Neural crest cell (in vitro differentiated cells): ENCODE data around the gene EIF3F. TPM values are rescaled to one million over a fixed set of nuclear protein-coding genes. Genes with fewer than 3 reads are reported as not detected.
A peak's percentile ranks its signal among the peaks of the same experiment; 100 is the strongest.

Experiments used
- DNase-seq: peaks from one replicate; pipeline ENCODE4 v3.0.0; 2021; ENCODE audit warnings: low read depth, mixed read lengths, low spot score
- H3K27ac Mint-ChIP-seq: one replicate; pipeline ENCODE4 v1.8.0; 2021; ENCODE audit warnings: mild to moderate bottlenecking, mixed read lengths; ENCODE audit not compliant: unreplicated experiment
- H3K27me3 Mint-ChIP-seq: 2 replicates; pipeline ENCODE4 v1.8.0; 2021; ENCODE audit warnings: low read depth, mild to moderate bottlenecking, mixed read lengths
- H3K36me3 Mint-ChIP-seq: 2 replicates; pipeline ENCODE4 v1.8.0; 2021; ENCODE audit warnings: low read depth, mild to moderate bottlenecking, mixed read lengths
- H3K4me1 Mint-ChIP-seq: 2 replicates; pipeline ENCODE4 v1.8.0; 2021; ENCODE audit warnings: mixed read lengths
- H3K4me3 Mint-ChIP-seq: one replicate; pipeline ENCODE4 v1.8.0; 2021; ENCODE audit warnings: mild to moderate bottlenecking, mixed read lengths
- H3K9me3 Mint-ChIP-seq: 2 replicates; pipeline ENCODE4 v1.8.0; 2021; ENCODE audit warnings: mixed read lengths
- CTCF ChIP-seq: fragments of 200-600 bp; sonication (generic); conservative IDR thresholded peaks from 2 replicates; pipeline ENCODE4 v1.5.0; 2021; ENCODE audit warnings: antibody characterized with exemption, mild to moderate bottlenecking
- total RNA-seq: library from RNA; stranded (reverse); gene quantifications from 2 replicates; pipeline ENCODE4 v1.2.1, GENCODE V29; 2021

EIF3F gene
- total RNA-seq, 1 donor from 2014 or later, result 317 TPM

- no peaks in the 10 kb centered on the region for H3K4me1 Mint-ChIP-seq
- H3K27ac Mint-ChIP-seq, result no peak overlapping the region
- no peak for DNase-seq
- H3K36me3 Mint-ChIP-seq, result peaks cover 8% of the 10 kb centered on the region
- no peak overlapping the region for H3K4me3 Mint-ChIP-seq
- peaks cover 6% of the 10 kb centered on the region for H3K27me3 Mint-ChIP-seq
- H3K9me3 Mint-ChIP-seq, result no peaks in the 10 kb centered on the region
- TF ChIP-seq CTCF, result no peak
Measured at GRCh38 chr11:8004008-8004407, 16.9 kb downstream of the EIF3F start.

GRCh38 chr11:8005556-8005955 lies 18.4 kb downstream of the EIF3F start:
- no peak for TF ChIP-seq CTCF
- no peaks in the 10 kb centered on the region for H3K9me3 Mint-ChIP-seq
- H3K4me3 Mint-ChIP-seq, result no peak overlapping the region
- H3K27me3 Mint-ChIP-seq, result peaks cover 10% of the 10 kb centered on the region
- no peaks in the 10 kb centered on the region for H3K4me1 Mint-ChIP-seq
- DNase-seq, result no peak
- peaks cover under 1% of the 10 kb centered on the region for H3K36me3 Mint-ChIP-seq
- no peak overlapping the region for H3K27ac Mint-ChIP-seq

GRCh38 chr11:8006349-8006977 lies 19.3 kb downstream of the EIF3F start:
- no peaks in the 10 kb centered on the region for H3K9me3 Mint-ChIP-seq
- peak; percentile 56 for DNase-seq
- no peaks in the 10 kb centered on the region for H3K4me1 Mint-ChIP-seq
- peaks cover 13% of the 10 kb centered on the region for H3K27me3 Mint-ChIP-seq
- H3K36me3 Mint-ChIP-seq, result no peaks in the 10 kb centered on the region
- peak; percentile 90 for TF ChIP-seq CTCF
- H3K4me3 Mint-ChIP-seq, result no peak overlapping the region
- H3K27ac Mint-ChIP-seq, result no peak overlapping the region

GRCh38 chr11:8008212-8008611 lies 21.1 kb downstream of the EIF3F start:
- no peaks in the 10 kb centered on the region for H3K4me1 Mint-ChIP-seq
- no peak overlapping the region for H3K4me3 Mint-ChIP-seq
- DNase-seq, result no peak
- no peak overlapping the region for H3K27ac Mint-ChIP-seq
- TF ChIP-seq CTCF, result no peak
- peaks cover 24% of the 10 kb centered on the region for H3K27me3 Mint-ChIP-seq
- H3K36me3 Mint-ChIP-seq, result no peaks in the 10 kb centered on the region
- H3K9me3 Mint-ChIP-seq, result no peaks in the 10 kb centered on the region

GRCh38 chr11:8009856-8010255 lies 22.7 kb downstream of the EIF3F start:
- Mint-ChIP-seq H3K4me1 (no peaks in the 10 kb centered on the region), H3K27me3 (peaks cover 30% of the 10 kb centered on the region), H3K4me3 (no peak overlapping the region), H3K9me3 (no peaks in the 10 kb centered on the region), H3K27ac (no peak overlapping the region), H3K36me3 (no peaks in the 10 kb centered on the region)
- TF ChIP-seq CTCF, result no peak
- no peak for DNase-seq
